GM19351 (cell line): ENCODE measurements around the gene MTARC1.

Experiments used
- ATAC-seq: cut with Tn5 transposase; IDR thresholded peaks from one replicate; pipeline ENCODE4 v1.9.1; 2021; ENCODE audit warnings: mild to moderate bottlenecking, moderate library complexity; ENCODE audit not compliant: unreplicated experiment

The MTARC1 gene

GRCh38 chr1:220827445-220828178 is 40.9 kb downstream of the MTARC1 start:
- ATAC-seq: no peak

DNA sequence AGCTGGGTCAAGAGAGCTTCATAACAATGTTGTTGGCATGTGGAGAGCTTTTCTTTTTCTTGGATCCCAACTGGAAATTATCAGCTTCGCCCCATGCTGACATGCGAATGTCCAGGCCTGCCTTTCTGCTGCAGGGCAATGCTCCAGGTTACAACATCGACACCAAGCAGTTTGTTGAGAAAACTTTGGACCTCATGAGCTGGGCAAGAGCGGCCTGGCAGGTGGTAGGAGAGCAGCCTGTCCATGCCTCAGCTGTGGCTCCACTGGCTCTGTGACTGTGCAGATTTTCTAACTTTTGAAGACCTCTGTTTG is 41.4 kb downstream of the MTARC1 start:
- no peak for ATAC-seq

DNA sequence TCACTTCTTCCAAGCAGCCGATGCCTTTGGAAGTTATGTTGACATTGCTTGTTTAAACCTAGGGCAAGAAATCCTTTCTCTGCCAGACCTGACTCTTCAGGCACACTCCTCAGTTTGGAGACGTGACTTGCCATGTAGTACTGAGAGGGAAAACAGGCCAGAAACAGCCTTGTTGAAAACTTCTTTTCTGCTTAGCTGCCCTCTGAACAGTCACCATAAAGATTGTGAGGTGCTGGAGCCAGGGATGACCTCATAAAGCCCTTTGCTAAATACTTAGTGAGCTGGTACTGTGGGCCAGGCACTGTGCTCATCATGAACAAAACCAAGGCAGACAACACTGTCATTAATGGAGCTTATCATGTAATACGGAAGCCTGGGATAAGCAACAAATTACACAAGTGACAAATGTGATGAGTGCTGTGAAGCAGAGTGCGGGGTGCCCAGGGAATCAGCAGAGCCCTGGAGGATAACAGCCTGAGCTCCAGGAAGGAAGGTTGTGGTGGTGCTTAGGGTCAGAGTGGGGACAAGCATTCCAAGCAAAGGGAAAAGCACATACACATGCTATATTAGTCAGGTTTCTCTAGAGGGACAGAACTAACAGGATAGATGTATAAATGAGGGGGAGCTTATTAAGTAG is 42.4 kb downstream of the MTARC1 start:
- no peak for ATAC-seq

- ATAC-seq: no peak
These were observed 46.7 kb downstream of the MTARC1 start for GRCh38 chr1:220833436-220833835.

DNA sequence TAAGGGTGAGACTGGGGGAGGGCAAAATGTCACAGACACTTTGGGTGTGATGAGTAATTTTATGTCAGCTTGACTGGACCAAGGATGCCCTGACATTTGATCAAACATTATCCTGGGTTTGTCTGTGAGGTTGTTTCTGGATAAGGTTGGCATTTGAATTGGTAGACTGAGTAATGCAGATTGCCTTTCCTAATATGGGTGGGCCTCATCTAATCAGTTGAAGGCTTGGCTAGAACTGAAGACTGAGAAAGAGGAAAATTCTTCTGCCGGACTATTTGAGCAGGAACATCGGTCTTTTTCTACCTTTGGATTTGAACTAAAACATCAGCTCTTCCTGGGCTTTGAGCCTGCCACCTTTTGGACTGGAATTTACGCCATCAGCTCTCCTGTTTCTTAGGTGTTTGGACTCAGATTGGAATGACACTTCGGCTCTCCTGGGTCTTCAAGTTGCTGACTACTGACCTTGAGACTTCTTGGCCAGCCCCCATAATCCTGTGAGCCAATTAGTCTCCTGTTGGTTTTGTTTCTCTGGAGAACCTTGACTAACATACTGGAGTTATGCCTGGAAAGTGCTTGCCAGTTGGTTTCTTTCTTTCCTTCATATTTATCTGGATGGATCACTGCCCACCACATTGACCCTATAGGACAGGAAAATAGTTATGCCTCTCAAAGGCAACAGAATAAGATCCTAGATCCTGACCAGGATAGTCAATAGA is 47.6 kb downstream of the MTARC1 start:
- no peak for ATAC-seq
